ENCODE data around the gene GMPPA. TPM values are rescaled to one million over a fixed set of nuclear protein-coding genes. Genes with fewer than 3 reads are reported as not detected.

The GMPPA gene
- polyA plus RNA-seq, 1 experiment: 171 TPM

GRCh38 chr2:219485201-219485580, 13.5 kb upstream of the GMPPA start:
- ChIA-PET CTCF (interaction anchor here (1.7 to 3.4 kb wide), 5 partner anchors 9 to 45 kb away, joined by 5 to 21 read pairs (median 11); a partner anchor contains a TSS), POLR2A (no interaction called here)
- no peak for DNase-seq (ENCODE audit: low read depth)
- TF ChIP-seq CTCF (IDR thresholded peaks at IDR 0.05; ENCODE audit: insufficient read depth, low read depth, low read length): no peak
- Histone ChIP-seq H3K36me3 (ENCODE audit: control insufficient read depth, insufficient read depth, low read length) (peaks cover 34% of the 10 kb centered on the region), H3K4me3 (ENCODE audit: low read depth, low read length) (no peak overlapping the region), H3K27me3 (ENCODE audit: control insufficient read depth, insufficient read depth, low read length) (no peaks in the 10 kb centered on the region)

DNA sequence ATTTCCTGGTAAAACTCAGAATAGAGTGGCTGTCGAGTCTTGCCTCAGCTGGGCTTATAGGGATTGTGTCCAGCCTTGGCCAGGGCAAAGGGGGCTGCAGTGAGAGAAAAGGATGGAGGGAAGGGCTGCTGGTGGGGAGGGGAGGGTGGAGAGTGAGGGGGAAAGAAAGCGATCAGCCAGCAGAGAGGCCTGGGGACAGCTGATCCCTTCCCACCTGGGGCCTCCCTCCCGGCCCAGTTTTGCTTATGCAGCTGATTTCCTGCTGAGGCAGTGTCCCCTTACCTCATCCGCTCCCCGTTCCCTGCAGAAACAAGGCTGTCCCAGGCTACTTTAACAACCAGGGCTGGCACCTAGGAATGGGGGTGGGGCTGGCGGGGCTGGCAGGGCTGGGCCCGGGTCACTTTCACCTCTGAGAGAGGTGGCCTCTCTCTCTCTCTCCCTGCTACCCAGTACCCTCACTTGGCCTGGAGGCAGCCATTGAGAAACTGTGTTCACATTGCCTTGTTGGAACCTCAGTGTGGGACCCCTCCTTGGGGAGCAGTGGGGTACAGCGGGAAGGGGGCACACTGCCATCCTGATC, 12.2 kb upstream of the GMPPA start:
- CTCF ChIA-PET: interaction anchor here (0.9 to 3.4 kb wide), 7 partner anchors 8 to 43 kb away, joined by 3 to 21 read pairs (median 9); a partner anchor contains a TSS
- POLR2A ChIA-PET: interaction anchor here (0.6 kb wide), 1 partner anchor 36 kb away, joined by 3 read pairs; no protein-coding TSS in a partner anchor
- no peak overlapping the region for H3K4me3 ChIP-seq (ENCODE audit: low read depth, low read length)

DNA sequence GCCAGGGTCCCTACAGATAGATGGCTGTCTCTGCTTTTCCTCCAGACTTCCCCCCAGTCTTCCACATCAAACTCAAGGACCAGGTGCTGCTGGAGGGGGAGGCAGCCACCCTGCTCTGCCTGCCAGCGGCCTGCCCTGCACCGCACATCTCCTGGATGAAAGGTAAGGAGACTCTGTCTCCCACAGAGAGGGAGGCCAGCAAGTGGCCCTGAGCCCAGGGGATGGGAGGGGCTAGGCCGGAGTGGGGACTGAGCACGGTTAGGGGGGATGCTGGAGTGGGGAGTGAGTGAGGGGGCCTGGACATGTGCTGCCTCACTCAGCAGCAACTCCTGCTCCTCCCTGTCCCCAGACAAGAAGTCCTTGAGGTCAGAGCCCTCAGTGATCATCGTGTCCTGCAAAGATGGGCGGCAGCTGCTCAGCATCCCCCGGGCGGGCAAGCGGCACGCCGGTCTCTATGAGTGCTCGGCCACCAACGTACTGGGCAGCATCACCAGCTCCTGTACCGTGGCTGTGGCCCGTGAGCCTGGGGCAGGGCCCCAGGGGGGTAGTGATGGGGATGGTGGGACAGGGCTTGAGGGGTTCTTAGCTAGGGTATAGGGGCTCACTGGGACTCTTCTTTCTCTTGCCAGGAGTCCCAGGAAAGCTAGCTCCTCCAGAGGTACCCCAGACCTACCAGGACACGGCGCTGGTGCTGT, 10.4 kb upstream of the GMPPA start:
- no peak for TF ChIP-seq CTCF (IDR thresholded peaks at IDR 0.05; ENCODE audit: insufficient read depth, low read depth, low read length)
- ChIA-PET POLR2A (no interaction called here), CTCF (interaction anchor here (0.6 to 3.4 kb wide), 5 partner anchors 10 to 235 kb away, joined by 3 to 9 read pairs (median 3); partner anchors contain the start of gene GMPPA)
- no peak for DNase-seq (ENCODE audit: low read depth)
- Histone ChIP-seq H3K4me3 (ENCODE audit: low read depth, low read length) (no peak overlapping the region), H3K36me3 (ENCODE audit: control insufficient read depth, insufficient read depth, low read length) (peaks cover 21% of the 10 kb centered on the region), H3K27me3 (ENCODE audit: control insufficient read depth, insufficient read depth, low read length) (no peaks in the 10 kb centered on the region)

More for the DNA sequence above, 12.2 kb upstream of the GMPPA start:
- Histone ChIP-seq H3K36me3 (ENCODE audit: control insufficient read depth, insufficient read depth, low read length) (peaks cover 29% of the 10 kb centered on the region), H3K27me3 (ENCODE audit: control insufficient read depth, insufficient read depth, low read length) (no peaks in the 10 kb centered on the region)
- no peak for DNase-seq (ENCODE audit: low read depth)
- TF ChIP-seq CTCF (IDR thresholded peaks at IDR 0.05; ENCODE audit: insufficient read depth, low read depth, low read length): no peak

- ChIA-PET CTCF (interaction anchor here (0.6 to 3.4 kb wide), 5 partner anchors 9 to 234 kb away, joined by 3 to 9 read pairs (median 3); partner anchors contain the start of gene GMPPA), POLR2A (no interaction called here)
- no peak for TF ChIP-seq CTCF (IDR thresholded peaks at IDR 0.05; ENCODE audit: insufficient read depth, low read depth, low read length)
- H3K27me3 ChIP-seq (ENCODE audit: control insufficient read depth, insufficient read depth, low read length): no peaks in the 10 kb centered on the region
- H3K4me3 ChIP-seq (ENCODE audit: low read depth, low read length): no peak overlapping the region
- no peak for DNase-seq (ENCODE audit: low read depth)
- H3K36me3 ChIP-seq (ENCODE audit: control insufficient read depth, insufficient read depth, low read length): peaks cover 20% of the 10 kb centered on the region
Measured at GRCh38 chr2:219488844-219489194, 9.9 kb upstream of the GMPPA start.

GRCh38 chr2:219489315-219489714, 9.4 kb upstream of the GMPPA start:
- H3K36me3 ChIP-seq (ENCODE audit: control insufficient read depth, insufficient read depth, low read length): peaks cover 20% of the 10 kb centered on the region
- TF ChIP-seq CTCF (IDR thresholded peaks at IDR 0.05; ENCODE audit: insufficient read depth, low read depth, low read length): no peak
- CTCF ChIA-PET: interaction anchor here (1.1 kb wide), 1 partner anchor 9 kb away, joined by 3 read pairs; the partner anchor contains the start of gene GMPPA
- H3K4me3 ChIP-seq (ENCODE audit: low read depth, low read length): no peak overlapping the region
- H3K27me3 ChIP-seq (ENCODE audit: control insufficient read depth, insufficient read depth, low read length): no peaks in the 10 kb centered on the region
- DNase-seq (ENCODE audit: low read depth): no peak
- POLR2A ChIA-PET: no interaction called here
